HG03159 (cell line): Measurements from ENCODE around the gene CBX8.

Source experiments
- ATAC-seq: cut with Tn5 transposase; IDR thresholded peaks from one replicate; pipeline ENCODE4 v1.9.1; 2021; ENCODE audit warnings: mild to moderate bottlenecking, moderate library complexity; ENCODE audit not compliant: unreplicated experiment

CBX8 gene

GRCh38 chr17:79835953-79836509 lies 39.2 kb upstream of the CBX8 start:
- no peak for ATAC-seq

DNA sequence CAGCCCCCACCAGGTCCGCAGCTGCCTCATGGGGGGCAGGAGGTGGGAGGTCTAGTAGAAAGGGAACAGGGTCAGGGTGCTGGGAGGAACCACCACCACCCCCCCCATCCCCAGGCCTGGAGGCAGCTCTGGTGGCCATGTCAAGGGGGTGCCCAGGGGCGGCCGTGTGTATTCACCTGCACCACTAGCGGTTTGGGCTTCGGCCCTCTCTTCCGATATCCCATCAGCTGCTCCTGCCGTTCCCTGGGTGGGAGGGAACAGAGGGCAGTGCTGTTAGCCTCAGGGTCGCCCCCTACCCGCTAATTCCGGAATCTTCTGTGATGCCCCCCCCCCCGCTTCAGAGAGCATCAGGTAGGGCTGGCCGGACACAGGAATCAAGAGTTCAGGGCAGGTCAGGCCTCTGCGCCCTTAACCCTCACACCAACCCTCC lies 38.6 kb upstream of the CBX8 start:
- ATAC-seq = no peak

GRCh38 chr17:79834565-79835469 lies 37.9 kb upstream of the CBX8 start:
- ATAC-seq = no peak

- ATAC-seq = no peak
Observed at GRCh38 chr17:79833744-79834564, 37.1 kb upstream of the CBX8 start.

GRCh38 chr17:79833110-79833450 lies 36.2 kb upstream of the CBX8 start:
- ATAC-seq = no peak

DNA sequence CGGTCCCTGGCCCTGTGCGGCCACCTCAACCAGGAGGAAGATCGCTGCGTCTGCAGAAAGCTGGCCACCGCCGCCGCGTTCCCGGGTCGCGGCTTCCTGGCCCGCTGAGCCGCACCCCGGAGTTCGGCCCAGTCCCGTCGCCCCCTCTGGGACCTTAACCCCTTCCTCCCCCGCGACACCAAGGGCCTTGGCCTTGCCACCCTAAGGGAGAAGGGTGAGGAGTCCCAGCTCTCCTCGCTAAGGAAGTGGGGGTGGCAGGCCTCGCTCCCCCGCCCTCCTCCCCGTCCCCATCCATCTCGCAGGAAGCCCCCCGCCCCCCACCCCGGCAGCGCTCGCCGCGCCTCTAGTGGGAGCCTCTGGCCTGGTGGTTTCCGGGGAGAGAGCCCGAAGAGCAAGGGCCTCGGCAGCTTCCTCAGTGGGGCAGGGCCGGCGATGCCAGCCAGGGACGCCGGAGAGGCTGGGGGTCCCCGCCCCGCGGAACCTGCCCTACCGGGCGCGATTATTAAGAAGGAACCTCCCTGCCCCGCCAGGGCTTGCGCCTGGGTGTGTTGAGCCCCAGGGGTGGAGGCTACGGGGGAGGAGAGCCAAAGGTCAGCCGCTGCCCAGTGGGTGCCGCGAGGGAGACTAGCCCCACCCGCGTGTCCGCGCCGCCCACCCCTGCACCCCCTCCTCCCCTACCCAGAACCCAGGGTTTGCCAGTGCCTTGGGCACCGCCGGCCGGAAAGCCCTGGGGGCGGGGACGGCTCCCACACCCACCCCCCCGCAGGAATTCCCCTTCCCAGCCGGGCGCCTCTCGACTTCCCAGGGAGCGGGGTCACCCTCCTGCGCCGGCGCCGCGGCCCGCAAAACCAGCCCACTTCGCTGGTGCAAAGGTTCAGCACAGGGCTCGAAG lies 35.6 kb upstream of the CBX8 start:
- no peak for ATAC-seq

- ATAC-seq = no peak
Observed at GRCh38 chr17:79831265-79832217, 34.7 kb upstream of the CBX8 start.

DNA sequence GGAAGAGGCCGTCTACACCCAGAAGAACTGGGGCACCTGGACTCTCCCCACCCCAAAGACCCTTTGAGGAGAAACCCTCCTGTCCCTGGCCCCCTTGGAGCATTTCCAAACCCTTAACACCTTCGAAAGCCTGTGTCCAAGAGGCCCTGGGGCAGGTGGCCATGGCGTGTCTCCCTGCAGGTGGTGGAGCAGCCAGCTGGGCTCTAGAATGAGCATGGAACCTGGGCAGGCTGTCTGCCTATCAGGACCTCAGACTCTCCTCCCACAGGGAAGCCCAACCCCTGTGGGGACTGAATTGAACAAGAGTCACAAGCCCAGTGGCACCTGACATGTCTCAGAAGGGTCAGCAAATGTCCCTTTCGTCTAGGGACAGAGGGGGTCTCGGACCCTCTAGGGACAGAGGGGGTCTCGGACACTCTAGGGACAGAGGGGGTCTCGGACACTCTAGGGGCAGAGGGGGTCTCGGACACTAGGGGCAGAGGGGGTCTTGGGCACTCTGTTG lies 33.9 kb upstream of the CBX8 start:
- ATAC-seq = no peak

- ATAC-seq = no peak
Observed at GRCh38 chr17:79830303-79830702, 33.4 kb upstream of the CBX8 start.

DNA sequence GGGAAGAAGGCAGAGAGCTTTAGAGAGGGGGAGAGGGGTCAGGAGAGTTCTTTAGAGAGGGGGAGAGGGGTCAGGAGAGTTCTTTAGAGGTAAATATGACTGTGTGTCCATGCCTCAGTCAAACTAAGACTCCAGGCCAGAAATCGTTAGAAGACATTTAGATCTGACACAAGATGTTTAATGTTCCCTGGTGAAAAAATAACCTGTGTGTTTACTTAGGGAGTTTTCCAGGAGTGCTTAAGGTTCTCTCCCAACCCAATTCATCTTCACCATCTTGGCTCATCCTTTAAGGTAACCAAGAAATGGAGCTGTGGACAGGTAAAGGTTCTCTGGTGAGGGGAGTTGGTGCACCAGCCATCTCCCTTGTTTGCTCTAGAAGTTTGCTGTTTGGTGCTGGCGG lies 32.6 kb upstream of the CBX8 start:
- ATAC-seq = no peak

- no peak for ATAC-seq
Observed at GRCh38 chr17:79829004-79829403, 32.1 kb upstream of the CBX8 start.

DNA sequence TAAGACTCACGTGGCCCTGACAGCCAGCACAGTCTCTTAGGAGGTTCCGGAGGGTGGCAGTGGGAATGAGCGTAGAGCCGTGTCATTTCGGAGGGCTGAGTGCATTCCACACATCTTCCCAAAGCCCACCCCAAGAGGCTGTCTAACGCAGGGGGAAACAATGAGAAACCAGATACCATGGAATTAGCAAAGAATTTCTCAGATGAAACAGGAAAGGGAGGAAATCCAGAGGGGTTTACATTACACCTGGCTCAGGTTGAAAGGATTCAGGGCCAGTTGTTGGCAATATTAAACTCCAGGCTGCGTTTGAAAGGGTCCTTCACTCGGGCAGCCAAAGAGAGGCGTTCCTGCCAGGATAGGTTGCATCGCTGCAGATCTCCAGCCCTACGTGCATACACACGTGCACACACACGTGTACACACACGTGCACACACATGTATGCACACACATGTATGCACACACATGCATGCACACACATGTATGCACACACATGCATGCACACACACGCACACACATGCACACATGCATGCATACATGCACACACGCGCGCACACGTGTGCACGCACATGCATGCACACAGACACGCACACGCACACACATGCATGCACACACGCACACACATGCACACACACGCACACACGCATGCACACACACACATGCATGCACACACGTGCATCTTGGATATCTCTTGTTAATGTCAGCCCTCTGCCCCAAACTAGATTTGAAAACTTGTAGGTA lies 30.1 kb upstream of the CBX8 start:
- no peak for ATAC-seq

GRCh38 chr17:79826204-79826680 lies 29.4 kb upstream of the CBX8 start:
- ATAC-seq = no peak

DNA sequence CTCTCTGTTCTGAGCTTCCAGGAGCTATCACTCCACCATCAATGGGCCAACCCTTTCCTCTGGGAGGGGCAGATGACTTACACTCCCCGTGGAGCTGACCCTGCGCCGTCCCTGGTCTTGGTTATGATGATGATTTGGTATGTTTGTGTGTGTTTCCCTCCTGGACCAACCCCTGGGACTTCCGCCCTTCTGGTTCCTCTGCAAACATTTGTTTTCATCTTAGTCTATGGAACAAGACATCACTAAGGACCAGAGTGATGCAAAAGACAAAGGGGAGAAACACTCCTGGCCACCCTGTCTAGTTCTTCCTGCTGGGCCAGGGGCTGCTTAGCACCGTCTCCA lies 28.7 kb upstream of the CBX8 start:
- no peak for ATAC-seq

DNA sequence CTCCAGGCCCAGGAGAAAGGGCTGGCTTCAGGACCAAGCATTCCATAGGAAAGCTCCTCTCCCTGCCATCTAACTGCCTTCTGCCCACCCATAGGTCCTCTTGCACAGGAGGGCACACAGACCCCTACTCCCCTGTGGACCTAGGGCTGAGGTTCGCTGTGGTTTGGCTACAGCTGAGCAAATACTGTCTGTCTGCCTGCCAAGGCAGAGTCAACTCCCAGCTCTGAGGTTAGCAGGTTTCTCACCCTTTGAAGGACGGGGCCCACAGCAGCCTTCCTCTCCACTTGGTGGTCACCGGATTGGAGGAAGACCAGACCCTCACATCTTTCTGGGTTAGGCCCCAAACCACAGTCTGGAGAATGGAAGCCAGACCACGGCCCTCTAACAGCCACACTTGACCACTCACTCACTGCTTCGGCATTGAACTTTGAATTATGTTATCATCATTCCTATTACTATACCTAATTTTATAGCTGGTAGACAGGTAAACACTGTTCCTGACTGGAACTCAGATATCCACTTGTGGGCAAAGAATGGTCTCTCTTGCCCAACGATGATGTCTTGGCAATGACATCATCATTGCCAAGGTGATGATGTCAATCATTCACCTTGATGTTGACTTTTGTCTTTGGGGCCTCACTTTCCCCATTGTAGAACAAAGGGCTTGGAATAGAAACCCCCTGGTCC lies 28.2 kb upstream of the CBX8 start:
- ATAC-seq = no peak

DNA sequence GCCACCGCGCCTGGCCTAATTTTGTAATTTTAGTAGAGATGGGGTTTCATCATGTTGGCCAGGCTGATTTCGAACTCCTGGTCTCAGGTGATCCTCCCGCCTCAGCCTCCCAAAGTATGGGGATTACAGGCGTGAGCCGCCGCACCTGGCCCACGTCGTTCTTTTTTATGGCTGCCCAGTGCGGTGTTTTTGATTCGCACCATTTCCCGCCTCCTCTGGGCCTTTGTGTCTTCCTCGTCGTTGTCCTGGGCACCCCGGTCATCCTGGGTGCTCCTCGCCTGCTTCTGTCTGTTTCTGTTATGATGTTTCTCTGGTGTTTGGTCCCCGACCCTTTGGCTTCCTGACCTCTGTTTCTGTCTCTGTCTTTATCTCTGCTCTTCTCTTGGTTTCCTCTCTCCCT lies 27.4 kb upstream of the CBX8 start:
- no peak for ATAC-seq

GRCh38 chr17:79822583-79823124 lies 25.8 kb upstream of the CBX8 start:
- ATAC-seq = no peak
